SU-DHL-6 (cell line): ENCODE data around the gene LRRN2.

Experiments used
- EZH2phosphoT487 ChIP-seq: fragments of 200-600 bp; sonication (generic), shearing (Covaris generic); conservative IDR thresholded peaks from 2 replicates; pipeline ENCODE4 v1.6.1; 2018; ENCODE audit warnings: mild to moderate bottlenecking, antibody characterized with exemption, low read length, moderate library complexity, mixed read lengths
- TF ChIP-seq, protein P1 (sequence below): fragments of 200-600 bp; sonication (generic); IDR thresholded peaks from one replicate; pipeline ENCODE4 v1.5.1; 2017; ENCODE audit warnings: antibody characterized with exemption, mild to moderate bottlenecking, low read length, moderate library complexity; ENCODE audit not compliant: insufficient read depth, poor library complexity, severe bottlenecking

DNA sequence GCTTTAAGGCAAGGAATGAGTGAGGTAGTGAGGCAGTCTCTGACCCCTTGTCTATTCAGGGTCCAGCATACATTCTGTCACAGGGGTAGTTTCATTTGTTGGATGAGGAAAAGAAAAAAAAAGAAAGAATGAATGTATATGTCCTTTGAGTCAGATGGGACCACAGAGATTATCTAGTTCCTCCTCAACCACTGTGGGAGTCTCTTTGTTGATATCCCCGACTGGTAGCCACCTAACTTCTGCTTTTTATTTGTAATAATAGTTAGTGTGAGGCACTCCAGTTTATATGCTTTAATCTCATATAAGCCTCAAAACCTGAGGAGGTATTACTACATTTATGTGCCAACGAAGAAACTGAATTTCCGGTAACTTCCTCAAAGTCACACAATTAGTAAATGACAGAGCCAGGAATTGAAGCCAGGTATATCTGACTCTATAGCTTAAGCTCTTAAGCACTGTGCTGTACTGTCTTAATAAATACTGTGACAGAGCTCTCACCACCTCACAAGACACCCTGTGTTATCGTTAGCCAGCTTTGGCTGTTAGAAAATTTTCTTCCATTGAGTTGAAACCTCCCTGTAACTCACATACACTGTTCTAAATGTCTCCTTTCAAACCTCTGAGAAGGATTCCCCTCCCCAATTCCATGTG lies 87.1 kb downstream of the LRRN2 start:
- TF ChIP-seq, protein P1, sequence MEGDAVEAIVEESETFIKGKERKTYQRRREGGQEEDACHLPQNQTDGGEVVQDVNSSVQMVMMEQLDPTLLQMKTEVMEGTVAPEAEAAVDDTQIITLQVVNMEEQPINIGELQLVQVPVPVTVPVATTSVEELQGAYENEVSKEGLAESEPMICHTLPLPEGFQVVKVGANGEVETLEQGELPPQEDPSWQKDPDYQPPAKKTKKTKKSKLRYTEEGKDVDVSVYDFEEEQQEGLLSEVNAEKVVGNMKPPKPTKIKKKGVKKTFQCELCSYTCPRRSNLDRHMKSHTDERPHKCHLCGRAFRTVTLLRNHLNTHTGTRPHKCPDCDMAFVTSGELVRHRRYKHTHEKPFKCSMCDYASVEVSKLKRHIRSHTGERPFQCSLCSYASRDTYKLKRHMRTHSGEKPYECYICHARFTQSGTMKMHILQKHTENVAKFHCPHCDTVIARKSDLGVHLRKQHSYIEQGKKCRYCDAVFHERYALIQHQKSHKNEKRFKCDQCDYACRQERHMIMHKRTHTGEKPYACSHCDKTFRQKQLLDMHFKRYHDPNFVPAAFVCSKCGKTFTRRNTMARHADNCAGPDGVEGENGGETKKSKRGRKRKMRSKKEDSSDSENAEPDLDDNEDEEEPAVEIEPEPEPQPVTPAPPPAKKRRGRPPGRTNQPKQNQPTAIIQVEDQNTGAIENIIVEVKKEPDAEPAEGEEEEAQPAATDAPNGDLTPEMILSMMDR: no peak
- TF ChIP-seq EZH2phosphoT487: no peak
